ENCODE measurements around the gene NEMP1. TPM values are rescaled to one million over a fixed set of nuclear protein-coding genes. Genes with fewer than 3 reads are reported as not detected.

The NEMP1 gene
- polyA plus RNA-seq, 2 of the 4 experiments (the other 2 are of a cell fraction), result 12.7 to 28.4 TPM

GRCh38 chr12:57049890-57050289 lies 28.7 kb downstream of the NEMP1 start, which contains the start of gene MYO1A:
TSS of gene MYO1A (minus strand) at chr12:57050129. CDS start at chr12:57048323, 1,806 bp downstream.
- CTCF ChIA-PET, result interaction anchor here (0.7 to 7.8 kb wide), 15 partner anchors 9 to 210 kb away, joined by 3 to 44 read pairs (median 4); partner anchors contain the start of genes STAT6 and ZBTB39
- FAIRE-seq (no peak), ATAC-seq (peak; percentile 50 to 56; a peak in 4 of 6 replicates), DNase-seq (ENCODE audit: low read depth in 1 of 2, low spot score in 1 of 2) (peak in 1 of 2 experiments; percentile 22)
- Histone ChIP-seq H3K4me1 (peaks cover 23% of the 10 kb centered on the region; the same call in 2 of the 3 replicates), H3K4me3 (no peak within 1 kb of the TSS), H3K4me2 (peak within 1 kb of the TSS; percentile 39), H3K9me3 (no peaks in the 10 kb centered on the region), H3K27ac (no peak within 1 kb of the TSS)
- POLR2A ChIA-PET, result no interaction called here
- TF ChIP-seq, protein P1, sequence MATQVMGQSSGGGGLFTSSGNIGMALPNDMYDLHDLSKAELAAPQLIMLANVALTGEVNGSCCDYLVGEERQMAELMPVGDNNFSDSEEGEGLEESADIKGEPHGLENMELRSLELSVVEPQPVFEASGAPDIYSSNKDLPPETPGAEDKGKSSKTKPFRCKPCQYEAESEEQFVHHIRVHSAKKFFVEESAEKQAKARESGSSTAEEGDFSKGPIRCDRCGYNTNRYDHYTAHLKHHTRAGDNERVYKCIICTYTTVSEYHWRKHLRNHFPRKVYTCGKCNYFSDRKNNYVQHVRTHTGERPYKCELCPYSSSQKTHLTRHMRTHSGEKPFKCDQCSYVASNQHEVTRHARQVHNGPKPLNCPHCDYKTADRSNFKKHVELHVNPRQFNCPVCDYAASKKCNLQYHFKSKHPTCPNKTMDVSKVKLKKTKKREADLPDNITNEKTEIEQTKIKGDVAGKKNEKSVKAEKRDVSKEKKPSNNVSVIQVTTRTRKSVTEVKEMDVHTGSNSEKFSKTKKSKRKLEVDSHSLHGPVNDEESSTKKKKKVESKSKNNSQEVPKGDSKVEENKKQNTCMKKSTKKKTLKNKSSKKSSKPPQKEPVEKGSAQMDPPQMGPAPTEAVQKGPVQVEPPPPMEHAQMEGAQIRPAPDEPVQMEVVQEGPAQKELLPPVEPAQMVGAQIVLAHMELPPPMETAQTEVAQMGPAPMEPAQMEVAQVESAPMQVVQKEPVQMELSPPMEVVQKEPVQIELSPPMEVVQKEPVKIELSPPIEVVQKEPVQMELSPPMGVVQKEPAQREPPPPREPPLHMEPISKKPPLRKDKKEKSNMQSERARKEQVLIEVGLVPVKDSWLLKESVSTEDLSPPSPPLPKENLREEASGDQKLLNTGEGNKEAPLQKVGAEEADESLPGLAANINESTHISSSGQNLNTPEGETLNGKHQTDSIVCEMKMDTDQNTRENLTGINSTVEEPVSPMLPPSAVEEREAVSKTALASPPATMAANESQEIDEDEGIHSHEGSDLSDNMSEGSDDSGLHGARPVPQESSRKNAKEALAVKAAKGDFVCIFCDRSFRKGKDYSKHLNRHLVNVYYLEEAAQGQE (IDR thresholded peaks at IDR 0.05), result peak; percentile 91
- TF ChIP-seq PHF8 (IDR thresholded peaks at IDR 0.05; ENCODE audit: borderline replicate concordance, low read depth) (no peak), RCOR1 (IDR thresholded peaks at IDR 0.05; ENCODE audit: low read depth, low read length) (no peak), FOSB (CRISPR knock-in tag; IDR thresholded peaks at IDR 0.05) (no peak), EHMT2 (IDR thresholded peaks at IDR 0.05; ENCODE audit: low read depth) (0 out of 2 replicates have a peak, but pooled peaks have one; percentile 26), SREBF2 (IDR thresholded peaks at IDR 0.05) (no peak)
- 35% methylated on average over 2 of the region's 2 CpGs for WGBS (ENCODE audit: missing lambda C conversion rate)

GRCh38 chr12:57049119-57049446 lies 29.5 kb downstream of the NEMP1 start:
- Histone ChIP-seq H3K27ac (no peak overlapping the region), H3K9me3 (no peaks in the 10 kb centered on the region), H3K4me2 (peak overlapping the region; percentile 39), H3K4me1 (peaks cover 23% of the 10 kb centered on the region; the same call in 2 of the 3 replicates), H3K4me3 (no peak overlapping the region)
- DNase-seq (ENCODE audit: low read depth in 1 of 2, low spot score in 1 of 2), result no peak
- no peak for TF ChIP-seq ZNF302 (CRISPR knock-in tag; IDR thresholded peaks at IDR 0.05)
- TF ChIP-seq ZFP36 (IDR thresholded peaks at IDR 0.05; ENCODE audit: borderline replicate concordance, partially characterized antibody), result no peak
- TF ChIP-seq RNF2 (IDR thresholded peaks at IDR 0.05; ENCODE audit: borderline replicate concordance, low read depth), result no peak
- TF ChIP-seq ZSCAN20 (CRISPR knock-in tag; IDR thresholded peaks at IDR 0.05), result no peak
- no peak for TF ChIP-seq ZC3H11A (IDR thresholded peaks at IDR 0.05)
- no peak for TF ChIP-seq TFCP2L1 (CRISPR knock-in tag; IDR thresholded peaks at IDR 0.05)
- ChIA-PET CTCF (interaction anchor here (0.8 to 7.8 kb wide), 16 partner anchors 9 to 209 kb away, joined by 3 to 44 read pairs (median 4); partner anchors contain the start of genes STAT6 and ZBTB39), POLR2A (no interaction called here)
- ATAC-seq, result peak; percentile 30 to 31; a peak in 4 of 6 replicates
- no peak for FAIRE-seq
- 46% methylated on average over 4 of the region's 4 CpGs for WGBS (ENCODE audit: missing lambda C conversion rate)

- no peak for TF ChIP-seq HOXA7 (CRISPR knock-in tag; IDR thresholded peaks at IDR 0.05)
- TF ChIP-seq GATA3 (IDR thresholded peaks at IDR 0.05; ENCODE audit: borderline replicate concordance), result no peak
- no peak for TF ChIP-seq EP300 (IDR thresholded peaks at IDR 0.05)
- TF ChIP-seq MAZ (IDR thresholded peaks at IDR 0.05; ENCODE audit: borderline replicate concordance, low read depth, low read length), result no peak
- no peak for TF ChIP-seq RARB (CRISPR knock-in tag; IDR thresholded peaks at IDR 0.05)
- no peak for TF ChIP-seq HEYL (CRISPR knock-in tag; IDR thresholded peaks at IDR 0.05)
- H3K4me1 ChIP-seq, result peaks cover 23% of the 10 kb centered on the region; the same call in 2 of the 3 replicates
- H3K4me3 ChIP-seq, result no peak overlapping the region
- ATAC-seq (no peak; a peak in 1 of 6 replicates), DNase-seq (ENCODE audit: low read depth in 1 of 2, low spot score in 1 of 2) (no peak), FAIRE-seq (no peak)
- ChIA-PET CTCF (interaction anchor here (0.8 to 7.8 kb wide), 17 partner anchors 9 to 208 kb away, joined by 3 to 44 read pairs (median 5); partner anchors contain the start of gene STAT6), POLR2A (no interaction called here)
- H3K27ac ChIP-seq, result no peak overlapping the region
- peak overlapping the region; percentile 39 for H3K4me2 ChIP-seq
- 88% methylated on average over 1 of the region's 1 CpG for WGBS (ENCODE audit: missing lambda C conversion rate)
- H3K9me3 ChIP-seq, result no peaks in the 10 kb centered on the region
These were observed 30.0 kb downstream of the NEMP1 start for GRCh38 chr12:57048423-57049118.
